ENCODE data around the gene SH2D5.
"Not testable (repeated sequence)": the region's sequence is repeated elsewhere in the genome, so short reads cannot be mapped to it uniquely, and the experiment has no call there.

DNA sequence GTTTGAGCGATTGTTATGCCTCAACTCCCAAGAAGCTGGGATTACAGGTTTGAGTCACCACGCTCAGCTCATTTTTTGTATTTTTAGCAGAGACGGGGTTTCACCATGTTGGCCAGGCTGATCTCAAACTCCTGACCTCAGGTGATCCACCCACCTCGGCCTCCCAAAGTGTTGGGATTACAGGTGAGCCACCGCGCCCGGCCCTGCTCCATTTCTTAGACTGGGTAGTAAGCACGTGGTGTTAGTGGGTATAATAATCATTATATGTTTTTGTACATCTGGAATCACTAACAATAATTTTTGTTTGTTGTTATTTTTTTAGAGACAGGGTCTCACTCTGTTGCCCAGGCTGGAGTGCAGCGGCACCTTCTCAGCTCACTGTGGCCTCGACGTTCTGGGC lies 58.9 kb downstream of the SH2D5 start:
- TF ChIP-seq, protein P1, sequence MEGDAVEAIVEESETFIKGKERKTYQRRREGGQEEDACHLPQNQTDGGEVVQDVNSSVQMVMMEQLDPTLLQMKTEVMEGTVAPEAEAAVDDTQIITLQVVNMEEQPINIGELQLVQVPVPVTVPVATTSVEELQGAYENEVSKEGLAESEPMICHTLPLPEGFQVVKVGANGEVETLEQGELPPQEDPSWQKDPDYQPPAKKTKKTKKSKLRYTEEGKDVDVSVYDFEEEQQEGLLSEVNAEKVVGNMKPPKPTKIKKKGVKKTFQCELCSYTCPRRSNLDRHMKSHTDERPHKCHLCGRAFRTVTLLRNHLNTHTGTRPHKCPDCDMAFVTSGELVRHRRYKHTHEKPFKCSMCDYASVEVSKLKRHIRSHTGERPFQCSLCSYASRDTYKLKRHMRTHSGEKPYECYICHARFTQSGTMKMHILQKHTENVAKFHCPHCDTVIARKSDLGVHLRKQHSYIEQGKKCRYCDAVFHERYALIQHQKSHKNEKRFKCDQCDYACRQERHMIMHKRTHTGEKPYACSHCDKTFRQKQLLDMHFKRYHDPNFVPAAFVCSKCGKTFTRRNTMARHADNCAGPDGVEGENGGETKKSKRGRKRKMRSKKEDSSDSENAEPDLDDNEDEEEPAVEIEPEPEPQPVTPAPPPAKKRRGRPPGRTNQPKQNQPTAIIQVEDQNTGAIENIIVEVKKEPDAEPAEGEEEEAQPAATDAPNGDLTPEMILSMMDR (IDR thresholded peaks at IDR 0.05): not testable (repeated sequence)
- TF ChIP-seq POLR2AphosphoS5, POLR2A (IDR thresholded peaks at IDR 0.05): not testable (repeated sequence)

Data from prostate gland (tissue), 2 donors.